NCI-H1436 treated with DMSO at 0.1 percent for 48 hours (cell line): Measurements from ENCODE around the gene CDKN1A.

ENCODE experiments used
- DNase-seq: peaks from one replicate; lab custom pipeline; 2025; lab: John Stamatoyannopoulos, UW

CDKN1A gene

GRCh38 chr6:36655085-36655724 lies 23.3 kb upstream of the CDKN1A start:
- no peak for DNase-seq

GRCh38 chr6:36656441-36656840 lies 22.1 kb upstream of the CDKN1A start:
- no peak for DNase-seq

GRCh38 chr6:36657271-36657670 lies 21.2 kb upstream of the CDKN1A start:
- no peak for DNase-seq

- no peak for DNase-seq
These were observed 20.5 kb upstream of the CDKN1A start for GRCh38 chr6:36657942-36658544.

GRCh38 chr6:36659271-36659670 lies 19.2 kb upstream of the CDKN1A start:
- no peak for DNase-seq

GRCh38 chr6:36660771-36661471 lies 17.6 kb upstream of the CDKN1A start:
- no peak for DNase-seq

GRCh38 chr6:36662380-36662779 lies 16.1 kb upstream of the CDKN1A start:
- no peak for DNase-seq

GRCh38 chr6:36662827-36663256 lies 15.7 kb upstream of the CDKN1A start:
- DNase-seq: no peak

GRCh38 chr6:36663504-36664446 lies 14.7 kb upstream of the CDKN1A start:
- DNase-seq: no peak

GRCh38 chr6:36665180-36665579 lies 13.3 kb upstream of the CDKN1A start:
- no peak for DNase-seq

GRCh38 chr6:36666287-36666686 lies 12.2 kb upstream of the CDKN1A start:
- DNase-seq: no peak

- DNase-seq: no peak
These were observed 11.5 kb upstream of the CDKN1A start for GRCh38 chr6:36666826-36667591.

GRCh38 chr6:36668591-36668990 lies 9.9 kb upstream of the CDKN1A start:
- no peak for DNase-seq

- DNase-seq: no peak
These were observed 9.5 kb upstream of the CDKN1A start for GRCh38 chr6:36669002-36669401.

GRCh38 chr6:36670271-36670670 lies 8.2 kb upstream of the CDKN1A start:
- no peak for DNase-seq

- no peak for DNase-seq
These were observed 6.7 kb upstream of the CDKN1A start for GRCh38 chr6:36671687-36672375.

- no peak for DNase-seq
These were observed 4.6 kb upstream of the CDKN1A start for GRCh38 chr6:36673882-36674281.

GRCh38 chr6:36674942-36675341 lies 3.6 kb upstream of the CDKN1A start:
- no peak for DNase-seq

GRCh38 chr6:36676141-36677058 lies 2.1 kb upstream of the CDKN1A start:
- no peak for DNase-seq
